HepG2 (cell line): ENCODE data around the gene NOTCH2.

Experiments
- ELF1 ChIP-seq: sonication (generic); formaldehyde crosslinking; IDR thresholded peaks from 2 replicates; pipeline ENCODE4 v1.4.0; 2020; ENCODE audit warnings: missing genetic modification reagents
- FOXK1 ChIP-seq: sonication (generic); formaldehyde crosslinking; IDR thresholded peaks from 2 replicates; pipeline ENCODE4 v1.4.0; 2020; ENCODE audit warnings: low read depth, missing genetic modification reagents, borderline replicate concordance
- GABPA ChIP-seq, 2 experiments: IDR thresholded peaks; 2 replicates each; pipeline ENCODE4 v1.6.1; 2011 to 2016; ENCODE audit warnings: low read depth in 2 of 2, low read length in 1 of 2, missing biosample characterization in 1 of 2, missing genetic modification characterization in 1 of 2
- MED1 ChIP-seq: sonication (generic); formaldehyde crosslinking; IDR thresholded peaks from 2 replicates; pipeline ENCODE4 v1.4.0; 2020; ENCODE audit warnings: missing genetic modification reagents
- MTA1 ChIP-seq: sonication (generic); formaldehyde crosslinking; IDR thresholded peaks from 2 replicates; pipeline ENCODE4 v1.4.0; 2020; ENCODE audit warnings: missing genetic modification reagents, mild to moderate bottlenecking, borderline replicate concordance
- REST ChIP-seq, 2 experiments: IDR thresholded peaks; 2 replicates each; pipeline ENCODE4 v1.6.1; 2011 to 2012; ENCODE audit warnings: low read length in 2 of 2, borderline replicate concordance in 1 of 2, low read depth in 1 of 2, mild to moderate bottlenecking in 1 of 2, moderate library complexity in 1 of 2
- ZBTB46 ChIP-seq: sonication (generic); formaldehyde crosslinking; IDR thresholded peaks from 2 replicates; pipeline ENCODE4 v1.4.0; 2020; ENCODE audit warnings: mild to moderate bottlenecking, missing genetic modification reagents, borderline replicate concordance
- ZNF160 ChIP-seq: sonication (generic); formaldehyde crosslinking; IDR thresholded peaks from 2 replicates; pipeline ENCODE4 v1.8.0; 2022; ENCODE audit warnings: mild to moderate bottlenecking, inconsistent platforms, missing genetic modification reagents

- no peak for TF ChIP-seq REST (IDR thresholded peaks at IDR 0.05; ENCODE audit: borderline replicate concordance in 1 of 2, low read depth in 1 of 2, low read length in 2 of 2)
- no peak for TF ChIP-seq ZNF160 (CRISPR knock-in tag)
- no peak for TF ChIP-seq ZBTB46 (CRISPR knock-in tag)
- TF ChIP-seq FOXK1 (CRISPR knock-in tag): no peak
- TF ChIP-seq GABPA (IDR thresholded peaks at IDR 0.05; ENCODE audit: low read depth, low read length): no peak
- no peak for TF ChIP-seq GABPA (CRISPR knock-in tag; IDR thresholded peaks at IDR 0.05; ENCODE audit: low read depth)
- no peak for TF ChIP-seq ELF1
- TF ChIP-seq MED1 (CRISPR knock-in tag): no peak
- no peak for TF ChIP-seq MTA1 (CRISPR knock-in tag)
Measured at GRCh38 chr1:119888476-119888875, 181.0 kb downstream of the NOTCH2 start.
